Ovary (tissue), 9 donors: ENCODE measurements around the gene VSTM1. TPM values are rescaled to one million over a fixed set of nuclear protein-coding genes. Genes with fewer than 3 reads are reported as not detected.
"Not testable (repeated sequence)": the region's sequence is repeated elsewhere in the genome, so short reads cannot be mapped to it uniquely, and the experiment has no call there.

Experiments
- DNase-seq, 5 donors: peaks; one replicate each; pipeline ENCODE4 v3.0.0-alpha.2; 2019 to 2020
- H3K27ac ChIP-seq, 2 donors: fragments of 200-600 bp; one replicate each; pipeline versions ENCODE4 v1.5.1 to v1.8.0; 2019 to 2022
- H3K27me3 ChIP-seq: fragments of 200-600 bp; one replicate; pipeline ENCODE4 v1.8.0; 2022
- H3K36me3 ChIP-seq: fragments of 200-600 bp; sonication (generic); one replicate; pipeline ENCODE4 v1.5.1; 2019
- H3K4me1 ChIP-seq: one replicate; pipeline ENCODE4 v1.8.1; 2013; ENCODE audit warnings: mild to moderate bottlenecking, moderate library complexity; ENCODE audit not compliant: insufficient read depth
- H3K4me3 ChIP-seq: fragments of 200-600 bp; sonication (generic); one replicate; pipeline ENCODE4 v1.5.1; 2017
- H3K9me3 ChIP-seq, 2 donors: fragments of 200-600 bp in 1 of 2; sonication (generic) in 1 of 2; one replicate each; pipeline versions ENCODE4 v1.5.1 to v1.8.1; 2013 to 2019; ENCODE audit warnings: mild to moderate bottlenecking in 1 of 2, moderate library complexity in 1 of 2
- EP300 ChIP-seq: sonication (generic); formaldehyde crosslinking; IDR thresholded peaks from one replicate; pipeline ENCODE4 v1.6.1; 2017; ENCODE audit warnings: antibody characterized with exemption
- POLR2A ChIP-seq: fragments of 450-650 bp; IDR thresholded peaks from one replicate; pipeline ENCODE4 v1.6.1; 2017; ENCODE audit warnings: antibody characterized with exemption, mild to moderate bottlenecking, moderate library complexity
- WGBS, 3 donors: extraction: QIAGEN DNeasy Blood & Tissue Kit in 1 of 3; methylation state at CpG; one replicate each; pipeline versions ENCODE4 v1.1.5 to v1.1.7; 2013 to 2017; 5-methylcytosine and 5-hydroxymethylcytosine counted together
- intact Hi-C, 4 donors: fragments of 100-400 bp; cut with DNase I; formaldehyde crosslinking; loops; one replicate each; pipeline versions ENCODE4 v1.11.0 to v1.15.1; 2022 to 2023
- polyA plus RNA-seq, 2 donors: library from polyadenylated mRNA; stranded (reverse); fragments of 200-250 nt in 1 of 2; fragments of 350-450 nt in 1 of 2; fragmentation: Illumina TruSeq in 1 of 2; extraction: RNeasy Lipid Tissue Mini Kit (QIAGEN cat#74804) in 1 of 2; gene quantifications; one replicate each; pipeline ENCODE4 v1.2.3, GENCODE V29; 2013 to 2014
- total RNA-seq, 7 donors: library from RNA; depleted of rRNA in 2 of 7; stranded (reverse); fragments of >200 nt in 2 of 7; fragmentation: NEBNext Ultra II Directional in 3 of 7; extraction: Animal tissue kit (Norgen Biotek cat#: 25700) in 3 of 7; gene quantifications; one replicate each; pipeline versions ENCODE4 v1.1.0 to v1.2.4, GENCODE V29; 2016 to 2023
- TF ChIP-seq, protein P1 (sequence below), 3 donors: fragments of 450-650 bp in 2 of 3; fragments of 200-600 bp in 1 of 3; IDR thresholded peaks; one replicate each; pipeline versions ENCODE4 v1.5.1 to v1.8.0; 2016 to 2022; ENCODE audit warnings: antibody characterized with exemption in 3 of 3, mild to moderate bottlenecking in 1 of 3
- donor health status: DM: no; HTN: no; CAD: no; lungs with moderate emphysema.
- donor health status: DM: no; HTN: no; CAD: no.
- donor health status: Bipolar disorder and iron deficiency.
- donor health status: DM: yes; HTN: yes; CAD: no.
- donor health status: DM: no; HTN: no; CAD: no.
- donor health status: DM: yes; HTN: yes; CAD: no.

VSTM1 gene
- total and polyA plus RNA-seq, 9 donors = not detected

DNA sequence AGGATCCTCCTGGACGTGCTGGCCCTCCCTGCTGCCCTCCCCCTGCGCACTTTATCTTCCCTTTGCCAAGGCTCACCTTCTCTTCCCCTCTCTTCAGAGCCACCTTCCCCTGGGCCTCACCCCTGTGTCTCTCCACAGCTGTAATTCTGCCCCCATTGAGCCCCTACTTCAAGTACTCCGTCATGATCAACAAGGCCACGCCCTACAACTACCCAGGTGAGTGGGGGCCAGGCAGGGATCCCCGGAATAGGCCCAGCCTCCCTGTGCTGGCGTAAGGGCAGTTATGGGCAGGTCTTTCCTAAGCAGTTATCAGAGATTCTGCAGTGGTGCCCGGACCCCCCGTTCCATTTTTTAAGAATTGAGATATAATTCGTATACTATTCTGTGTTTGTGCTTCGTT, 42.1 kb upstream of the VSTM1 start:
- 89 to 94% (median 91%) methylated on average over 10 of the region's 10 CpGs for WGBS, 3 donors

DNA sequence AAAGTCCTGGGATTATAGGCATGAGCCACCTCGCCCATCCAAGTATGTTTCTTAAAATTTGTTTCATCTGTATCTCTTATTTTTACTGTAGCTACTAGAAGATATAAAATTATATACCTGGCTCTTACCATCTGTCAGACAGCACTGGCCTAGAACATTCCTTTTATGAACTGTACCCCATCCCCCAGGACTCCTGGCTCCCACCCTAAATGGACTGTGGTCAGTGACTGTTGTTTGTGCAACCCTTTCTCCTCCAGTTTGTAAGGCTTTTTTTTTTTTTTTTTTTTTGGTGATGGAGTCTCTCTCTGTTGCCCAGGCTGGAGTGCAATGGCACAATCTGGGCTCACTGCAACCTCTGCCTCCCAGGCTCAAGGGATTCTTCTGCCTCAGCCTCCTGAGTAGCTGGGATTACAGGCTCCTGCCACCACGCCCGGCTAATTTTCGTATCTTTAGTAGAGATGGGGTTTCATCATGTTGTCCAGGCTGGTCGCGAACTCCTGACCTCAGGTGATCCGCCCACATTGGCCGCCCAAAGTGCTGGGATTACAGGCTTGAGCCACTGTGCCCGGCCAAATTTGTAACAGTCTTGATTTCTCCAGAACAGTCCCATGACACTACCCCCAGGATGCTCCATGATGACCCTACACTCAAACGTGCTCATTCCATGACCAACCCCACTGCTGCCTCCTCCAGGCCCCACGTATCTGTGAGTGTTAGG, 41.5 kb upstream of the VSTM1 start:
- Histone ChIP-seq H3K4me1 (peaks cover 3% of the 10 kb centered on the region), H3K4me3 (no peak overlapping the region), H3K27me3 (no peaks in the 10 kb centered on the region), H3K36me3 (no peaks in the 10 kb centered on the region), H3K27ac (no peak overlapping the region), H3K9me3 (no peaks in the 10 kb centered on the region)
- WGBS, 3 donors = 82 to 86% (median 83%) methylated on average over 11 of the region's 11 CpGs
- TF ChIP-seq EP300 (no peak), POLR2A (no peak)
- TF ChIP-seq, protein P1, sequence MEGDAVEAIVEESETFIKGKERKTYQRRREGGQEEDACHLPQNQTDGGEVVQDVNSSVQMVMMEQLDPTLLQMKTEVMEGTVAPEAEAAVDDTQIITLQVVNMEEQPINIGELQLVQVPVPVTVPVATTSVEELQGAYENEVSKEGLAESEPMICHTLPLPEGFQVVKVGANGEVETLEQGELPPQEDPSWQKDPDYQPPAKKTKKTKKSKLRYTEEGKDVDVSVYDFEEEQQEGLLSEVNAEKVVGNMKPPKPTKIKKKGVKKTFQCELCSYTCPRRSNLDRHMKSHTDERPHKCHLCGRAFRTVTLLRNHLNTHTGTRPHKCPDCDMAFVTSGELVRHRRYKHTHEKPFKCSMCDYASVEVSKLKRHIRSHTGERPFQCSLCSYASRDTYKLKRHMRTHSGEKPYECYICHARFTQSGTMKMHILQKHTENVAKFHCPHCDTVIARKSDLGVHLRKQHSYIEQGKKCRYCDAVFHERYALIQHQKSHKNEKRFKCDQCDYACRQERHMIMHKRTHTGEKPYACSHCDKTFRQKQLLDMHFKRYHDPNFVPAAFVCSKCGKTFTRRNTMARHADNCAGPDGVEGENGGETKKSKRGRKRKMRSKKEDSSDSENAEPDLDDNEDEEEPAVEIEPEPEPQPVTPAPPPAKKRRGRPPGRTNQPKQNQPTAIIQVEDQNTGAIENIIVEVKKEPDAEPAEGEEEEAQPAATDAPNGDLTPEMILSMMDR (IDR thresholded peaks at IDR 0.05) = no peak
- DNase-seq = peak in 1 of 5 donors; percentile 17
- intact Hi-C loops = no loop called here

More for the DNA sequence above, 42.1 kb upstream of the VSTM1 start:
- intact Hi-C loops = no loop called here
- Histone ChIP-seq H3K9me3 (no peaks in the 10 kb centered on the region), H3K27ac (no peak overlapping the region), H3K36me3 (no peaks in the 10 kb centered on the region), H3K4me1 (peaks cover 3% of the 10 kb centered on the region), H3K27me3 (no peaks in the 10 kb centered on the region), H3K4me3 (no peak overlapping the region)
- DNase-seq = peak in 1 of 5 donors; percentile 11
- TF ChIP-seq, protein P1 (IDR thresholded peaks at IDR 0.05) = no peak
- no peak for TF ChIP-seq POLR2A

DNA sequence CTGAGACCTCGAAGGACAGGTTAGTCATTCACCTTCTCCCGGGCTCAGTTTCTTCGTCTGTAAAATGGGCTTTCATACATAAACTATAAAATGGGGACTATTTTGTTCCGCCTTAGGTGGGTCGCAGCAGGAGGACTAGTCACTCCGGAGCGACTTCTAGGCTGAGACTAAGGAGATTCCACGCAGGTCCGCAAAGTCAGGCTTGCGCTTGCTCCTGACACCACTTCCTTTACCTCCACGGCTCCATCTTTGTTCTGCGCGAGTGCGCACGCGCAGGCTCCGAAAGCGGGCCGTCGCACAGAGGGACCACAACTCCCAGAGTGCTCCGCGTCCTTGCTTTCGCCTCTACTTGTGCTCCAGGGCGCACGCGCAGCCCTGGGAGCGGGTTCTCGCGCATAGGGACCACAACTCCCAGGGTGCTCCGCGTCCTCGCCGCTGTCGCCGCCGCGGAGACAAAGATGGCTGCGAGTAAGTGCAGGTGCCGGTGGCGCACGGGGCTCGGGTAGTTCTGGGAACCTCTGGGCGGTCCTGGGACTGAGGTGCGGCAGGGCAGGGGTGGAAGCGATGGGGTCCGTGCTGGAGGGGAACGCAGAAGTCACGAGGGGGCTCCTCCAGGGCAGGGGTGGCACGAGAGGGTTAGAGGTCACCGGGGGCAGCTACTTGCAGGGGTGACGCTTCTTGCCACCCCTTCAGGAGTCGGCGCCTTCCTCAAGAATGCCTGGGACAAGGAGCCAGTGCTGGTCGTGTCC, 38.9 kb upstream of the VSTM1 start, which contains the start of gene NDUFA3:
NDUFA3 (plus strand) TSS at position 435 of the 749 bp plus-strand sequence; CDS start at position 459, 24 bp downstream.
- intact Hi-C loops = no loop called here
- no peak for TF ChIP-seq EP300
- TF ChIP-seq POLR2A = peak; percentile 49
- peak; percentile 97 to 98 (median 97) for DNase-seq
- WGBS, 3 donors = 2 to 4% (median 3%) methylated on average over 38 to 54 of the region's 54 CpGs
- Histone ChIP-seq H3K4me3 (peak within 1 kb of the TSS; percentile 95), H3K27ac (no peak within 1 kb of the TSS), H3K4me1 (peaks cover 3% of the 10 kb centered on the region), H3K9me3 (no peaks in the 10 kb centered on the region), H3K36me3 (no peaks in the 10 kb centered on the region), H3K27me3 (no peaks in the 10 kb centered on the region)

DNA sequence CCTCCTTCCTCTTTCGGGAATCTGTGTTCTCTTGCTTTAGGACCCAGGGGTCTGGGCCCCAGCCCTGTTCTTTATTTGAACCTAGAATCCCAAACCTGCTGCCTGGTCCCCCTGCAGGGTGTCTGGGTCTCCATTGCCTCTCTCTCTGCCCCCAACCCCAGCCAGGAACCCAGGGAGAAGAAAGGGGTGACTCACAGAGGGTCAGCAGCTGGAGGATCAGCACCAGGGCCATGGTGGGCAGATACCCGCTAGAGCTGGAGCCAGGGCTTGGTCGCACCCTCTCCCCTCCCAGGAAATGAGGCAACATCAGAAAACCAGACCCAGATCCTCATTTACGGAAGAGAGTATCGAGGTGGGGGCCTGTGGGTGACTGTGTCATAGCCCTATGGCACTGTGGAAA, 36.9 kb upstream of the VSTM1 start, which contains the start of gene OSCAR:
OSCAR (minus strand) TSS at position 243 of the 400 bp plus-strand sequence; CDS start at position 232, 11 bp downstream.
- H3K4me3 ChIP-seq = no peak within 1 kb of the TSS
- intact Hi-C loops = no loop called here
- no peak for TF ChIP-seq EP300
- TF ChIP-seq, protein P1 (IDR thresholded peaks at IDR 0.05) = no peak
- no peak for TF ChIP-seq POLR2A
- 44 to 50% (median 45%) methylated on average over 5 of the region's 5 CpGs for WGBS, 3 donors
- H3K27ac ChIP-seq = no peak within 1 kb of the TSS
- no peaks in the 10 kb centered on the region for H3K27me3 ChIP-seq
- H3K9me3 ChIP-seq = no peaks in the 10 kb centered on the region
- H3K4me1 ChIP-seq = peaks cover 5% of the 10 kb centered on the region
- no peaks in the 10 kb centered on the region for H3K36me3 ChIP-seq
- DNase-seq = no peak

DNA sequence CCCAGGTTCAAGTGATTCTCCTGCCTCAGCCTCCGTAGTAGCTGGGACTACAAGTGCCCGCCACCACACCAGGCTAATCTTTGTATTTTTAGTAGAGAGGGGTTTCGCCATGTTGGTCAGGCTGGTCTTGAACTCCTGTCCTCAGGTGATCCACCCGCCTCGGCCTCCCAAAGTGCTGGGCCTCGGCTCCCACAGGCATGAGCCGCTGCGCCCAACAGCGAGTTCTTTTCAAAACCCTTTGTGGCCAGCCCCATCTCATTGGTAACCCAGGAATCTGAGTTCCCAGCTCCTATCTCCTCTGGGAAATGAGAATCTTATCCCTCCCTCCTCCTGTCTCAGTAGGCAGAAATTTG, 36.2 kb upstream of the VSTM1 start:
- H3K36me3 ChIP-seq, H3K27me3 ChIP-seq, H3K4me3 ChIP-seq, DNase-seq, H3K9me3 ChIP-seq, H3K27ac ChIP-seq, H3K4me1 ChIP-seq, intact Hi-C loops: not testable (repeated sequence)
- WGBS, 3 donors = 69 to 77% (median 74%) methylated on average over 9 of the region's 9 CpGs
